ENCODE measurements around the gene TSHZ1.

TSHZ1 gene

GRCh38 chr18:75210274-75211001 is at the start of gene TSHZ1:
TSS of gene TSHZ1 (plus strand) at chr18:75210797. CDS start at chr18:75211877, 1,080 bp downstream.
- in situ Hi-C loops (cut with HindIII; ENCODE audit: low pct_ligation_motif_present, low pct_unique_long_range_greater_than_20kb, low sequenced_read_pairs), result no loop called here
- DNase-seq, result peak; percentile 82

- in situ Hi-C loops (cut with HindIII; ENCODE audit: low pct_ligation_motif_present, low pct_unique_long_range_greater_than_20kb, low sequenced_read_pairs), result no loop called here
- DNase-seq, result peak; percentile 76
Observed at GRCh38 chr18:75161256-75162028, 49.2 kb upstream of the TSHZ1 start.

- DNase-seq, result peak; percentile 29
- in situ Hi-C loops (cut with HindIII; ENCODE audit: low pct_ligation_motif_present, low pct_unique_long_range_greater_than_20kb, low sequenced_read_pairs), result no loop called here
Observed at GRCh38 chr18:75162467-75162866, 48.1 kb upstream of the TSHZ1 start.

GRCh38 chr18:75162978-75163377 is 47.6 kb upstream of the TSHZ1 start:
- in situ Hi-C loops (cut with HindIII; ENCODE audit: low pct_ligation_motif_present, low pct_unique_long_range_greater_than_20kb, low sequenced_read_pairs), result no loop called here
- DNase-seq, result no peak

- no peak for DNase-seq
- in situ Hi-C loops (cut with HindIII; ENCODE audit: low pct_ligation_motif_present, low pct_unique_long_range_greater_than_20kb, low sequenced_read_pairs), result no loop called here
Observed at GRCh38 chr18:75163736-75164135, 46.9 kb upstream of the TSHZ1 start.

GRCh38 chr18:75164479-75164878 is 46.1 kb upstream of the TSHZ1 start:
- no peak for DNase-seq
- in situ Hi-C loops (cut with HindIII; ENCODE audit: low pct_ligation_motif_present, low pct_unique_long_range_greater_than_20kb, low sequenced_read_pairs), result no loop called here

- in situ Hi-C loops (cut with HindIII; ENCODE audit: low pct_ligation_motif_present, low pct_unique_long_range_greater_than_20kb, low sequenced_read_pairs), result no loop called here
- DNase-seq, result no peak
Observed at GRCh38 chr18:75165926-75166325, 44.7 kb upstream of the TSHZ1 start.

GRCh38 chr18:75167137-75167536 is 43.5 kb upstream of the TSHZ1 start:
- in situ Hi-C loops (cut with HindIII; ENCODE audit: low pct_ligation_motif_present, low pct_unique_long_range_greater_than_20kb, low sequenced_read_pairs), result no loop called here
- no peak for DNase-seq

- in situ Hi-C loops (cut with HindIII; ENCODE audit: low pct_ligation_motif_present, low pct_unique_long_range_greater_than_20kb, low sequenced_read_pairs), result no loop called here
- DNase-seq, result no peak
Observed at GRCh38 chr18:75167759-75168618, 42.6 kb upstream of the TSHZ1 start.

- in situ Hi-C loops (cut with HindIII; ENCODE audit: low pct_ligation_motif_present, low pct_unique_long_range_greater_than_20kb, low sequenced_read_pairs), result no loop called here
- DNase-seq, result no peak
Observed at GRCh38 chr18:75168619-75169018, 42.0 kb upstream of the TSHZ1 start.

- no peak for DNase-seq
- in situ Hi-C loops (cut with HindIII; ENCODE audit: low pct_ligation_motif_present, low pct_unique_long_range_greater_than_20kb, low sequenced_read_pairs), result no loop called here
Observed at GRCh38 chr18:75169411-75169810, 41.2 kb upstream of the TSHZ1 start.

GRCh38 chr18:75170022-75170789 is 40.4 kb upstream of the TSHZ1 start:
- DNase-seq, result no peak
- in situ Hi-C loops (cut with HindIII; ENCODE audit: low pct_ligation_motif_present, low pct_unique_long_range_greater_than_20kb, low sequenced_read_pairs), result no loop called here

- in situ Hi-C loops (cut with HindIII; ENCODE audit: low pct_ligation_motif_present, low pct_unique_long_range_greater_than_20kb, low sequenced_read_pairs), result no loop called here
- DNase-seq, result no peak
Observed at GRCh38 chr18:75170916-75171315, 39.7 kb upstream of the TSHZ1 start.

- in situ Hi-C loops (cut with HindIII; ENCODE audit: low pct_ligation_motif_present, low pct_unique_long_range_greater_than_20kb, low sequenced_read_pairs), result no loop called here
- no peak for DNase-seq
Observed at GRCh38 chr18:75172299-75173124, 38.1 kb upstream of the TSHZ1 start.

- in situ Hi-C loops (cut with HindIII; ENCODE audit: low pct_ligation_motif_present, low pct_unique_long_range_greater_than_20kb, low sequenced_read_pairs), result no loop called here
- no peak for DNase-seq
Observed at GRCh38 chr18:75173125-75173432, 37.5 kb upstream of the TSHZ1 start.

- no peak for DNase-seq
- in situ Hi-C loops (cut with HindIII; ENCODE audit: low pct_ligation_motif_present, low pct_unique_long_range_greater_than_20kb, low sequenced_read_pairs), result no loop called here
Observed at GRCh38 chr18:75173738-75174137, 36.9 kb upstream of the TSHZ1 start.

GRCh38 chr18:75176849-75177248 is 33.7 kb upstream of the TSHZ1 start:
- in situ Hi-C loops (cut with HindIII; ENCODE audit: low pct_ligation_motif_present, low pct_unique_long_range_greater_than_20kb, low sequenced_read_pairs), result no loop called here
- DNase-seq, result no peak

- in situ Hi-C loops (cut with HindIII; ENCODE audit: low pct_ligation_motif_present, low pct_unique_long_range_greater_than_20kb, low sequenced_read_pairs), result no loop called here
- no peak for DNase-seq
Observed at GRCh38 chr18:75178376-75178775, 32.2 kb upstream of the TSHZ1 start.
